GDM1 (cell line): ENCODE results near the gene ELL2.
A peak's percentile ranks its signal among the peaks of the same experiment; 100 is the strongest.

Source experiments
- DNase-seq: peaks from one replicate; lab custom pipeline; 2025; lab: John Stamatoyannopoulos, UW

ELL2 gene

GRCh38 chr5:95983080-95983479 is 21.4 kb upstream of the ELL2 start:
- no peak for DNase-seq

- DNase-seq: no peak
These were observed 15.0 kb upstream of the ELL2 start for GRCh38 chr5:95976606-95977005.

GRCh38 chr5:95975703-95976102 is 14.1 kb upstream of the ELL2 start:
- DNase-seq: no peak

GRCh38 chr5:95973793-95974325 is 12.2 kb upstream of the ELL2 start:
- DNase-seq: no peak

GRCh38 chr5:95972196-95972595 is 10.5 kb upstream of the ELL2 start:
- no peak for DNase-seq

GRCh38 chr5:95970359-95970704 is 8.7 kb upstream of the ELL2 start:
- no peak for DNase-seq

- DNase-seq: no peak
These were observed 8.2 kb upstream of the ELL2 start for GRCh38 chr5:95969651-95970358.

- no peak for DNase-seq
These were observed 7.4 kb upstream of the ELL2 start for GRCh38 chr5:95969055-95969454.

GRCh38 chr5:95967236-95967635 is 5.6 kb upstream of the ELL2 start:
- DNase-seq: no peak

- no peak for DNase-seq
These were observed 4.4 kb upstream of the ELL2 start for GRCh38 chr5:95966005-95966404.

- no peak for DNase-seq
These were observed 2.2 kb upstream of the ELL2 start for GRCh38 chr5:95963650-95964410.

- DNase-seq: no peak
These were observed 1.1 kb upstream of the ELL2 start for GRCh38 chr5:95962785-95963184.

GRCh38 chr5:95962475-95962773 is 773 bp upstream of the ELL2 start:
- no peak for DNase-seq

GRCh38 chr5:95960667-95961616 is 709 bp downstream of the ELL2 start:
- DNase-seq: peak; percentile 64

- no peak for DNase-seq
These were observed 1.6 kb downstream of the ELL2 start for GRCh38 chr5:95959888-95960666.

- DNase-seq: no peak
These were observed 2.4 kb downstream of the ELL2 start for GRCh38 chr5:95959051-95959887.

GRCh38 chr5:95958310-95959014 is 3.2 kb downstream of the ELL2 start:
- DNase-seq: no peak

- no peak for DNase-seq
These were observed 4.0 kb downstream of the ELL2 start for GRCh38 chr5:95957561-95958203.

GRCh38 chr5:95956900-95957293 is 4.8 kb downstream of the ELL2 start:
- no peak for DNase-seq
